Spleen (tissue), 7 donors: ENCODE results near the gene RPS17.

Experiments used
- POLR2A ChIP-seq, 3 donors: fragments of 450-650 bp; IDR thresholded peaks; one replicate each; pipeline ENCODE4 v1.5.1; 2017; ENCODE audit warnings: antibody characterized with exemption in 3 of 3, mild to moderate bottlenecking in 1 of 3
- POLR2AphosphoS5 ChIP-seq, 3 donors: sonication (generic); formaldehyde crosslinking; IDR thresholded peaks; one replicate each; pipeline ENCODE4 v1.5.1; 2017; ENCODE audit warnings: antibody characterized with exemption in 3 of 3
- TF ChIP-seq, protein P1 (sequence below), 11 experiments: fragments of 200-600 bp in 7 of 11; fragments of 450-650 bp in 4 of 11; sonication (generic) in 4 of 11; IDR thresholded peaks in 8 of 11; conservative IDR thresholded peaks in 3 of 11; 1 replicate in 7 of 11; 2 replicates in 4 of 11; pipeline versions ENCODE4 v1.4.0 to v1.8.0; 2016 to 2021; ENCODE audit warnings: antibody characterized with exemption in 11 of 11, inconsistent platforms in 4 of 11, mild to moderate bottlenecking in 1 of 11
- donor health status: DM: no; HTN: no; CAD: no; lungs with moderate emphysema.
- donor health status: DM: no; HTN: no; CAD: no.
- donor health status: DM: no; HTN: no; CAD: no.

DNA sequence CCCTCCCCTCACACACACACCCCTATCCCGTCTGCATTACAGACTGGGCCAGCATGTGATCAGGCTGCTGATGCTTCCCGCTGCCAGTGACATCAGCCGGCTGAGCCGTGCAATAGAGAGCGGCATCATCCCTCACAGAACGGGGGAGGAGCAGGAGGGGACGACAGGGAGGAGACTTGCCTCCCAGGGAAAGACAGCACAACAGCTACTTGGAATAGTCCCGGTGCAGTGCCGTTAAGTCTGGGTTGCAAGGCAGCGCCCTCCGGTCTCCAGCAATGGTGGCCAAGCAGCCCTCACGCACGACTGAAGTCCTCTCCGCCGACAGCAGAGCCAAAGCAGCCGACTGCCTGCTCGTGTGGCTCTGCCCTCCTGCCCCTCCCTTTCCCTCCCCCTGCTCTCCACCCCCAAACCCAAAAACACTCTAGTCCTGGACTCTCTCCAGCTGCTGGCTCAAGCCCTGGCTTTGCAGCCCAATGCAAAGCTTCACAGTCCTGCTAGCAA, 31.5 kb upstream of the RPS17 start:
- TF ChIP-seq, protein P1, sequence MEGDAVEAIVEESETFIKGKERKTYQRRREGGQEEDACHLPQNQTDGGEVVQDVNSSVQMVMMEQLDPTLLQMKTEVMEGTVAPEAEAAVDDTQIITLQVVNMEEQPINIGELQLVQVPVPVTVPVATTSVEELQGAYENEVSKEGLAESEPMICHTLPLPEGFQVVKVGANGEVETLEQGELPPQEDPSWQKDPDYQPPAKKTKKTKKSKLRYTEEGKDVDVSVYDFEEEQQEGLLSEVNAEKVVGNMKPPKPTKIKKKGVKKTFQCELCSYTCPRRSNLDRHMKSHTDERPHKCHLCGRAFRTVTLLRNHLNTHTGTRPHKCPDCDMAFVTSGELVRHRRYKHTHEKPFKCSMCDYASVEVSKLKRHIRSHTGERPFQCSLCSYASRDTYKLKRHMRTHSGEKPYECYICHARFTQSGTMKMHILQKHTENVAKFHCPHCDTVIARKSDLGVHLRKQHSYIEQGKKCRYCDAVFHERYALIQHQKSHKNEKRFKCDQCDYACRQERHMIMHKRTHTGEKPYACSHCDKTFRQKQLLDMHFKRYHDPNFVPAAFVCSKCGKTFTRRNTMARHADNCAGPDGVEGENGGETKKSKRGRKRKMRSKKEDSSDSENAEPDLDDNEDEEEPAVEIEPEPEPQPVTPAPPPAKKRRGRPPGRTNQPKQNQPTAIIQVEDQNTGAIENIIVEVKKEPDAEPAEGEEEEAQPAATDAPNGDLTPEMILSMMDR (IDR thresholded peaks at IDR 0.05 in 8 of 11, conservative IDR thresholded peaks at IDR 0.05 in 3 of 11) = no peak
- peak; percentile 7 to 60 (median 45) for TF ChIP-seq POLR2AphosphoS5 (IDR thresholded peaks at IDR 0.05)
- TF ChIP-seq POLR2A (IDR thresholded peaks at IDR 0.05) = no peak
